ENCODE measurements around the gene PCTP. TPM values are rescaled to one million over a fixed set of nuclear protein-coding genes. Genes with fewer than 3 reads are reported as not detected.

PCTP gene
- total RNA-seq, 1 donor from 2014 or later = 11.6 TPM

GRCh38 chr17:55785181-55785580, 34.3 kb downstream of the PCTP start:
- no peak for DNase-seq (ENCODE audit: low read depth)

DNA sequence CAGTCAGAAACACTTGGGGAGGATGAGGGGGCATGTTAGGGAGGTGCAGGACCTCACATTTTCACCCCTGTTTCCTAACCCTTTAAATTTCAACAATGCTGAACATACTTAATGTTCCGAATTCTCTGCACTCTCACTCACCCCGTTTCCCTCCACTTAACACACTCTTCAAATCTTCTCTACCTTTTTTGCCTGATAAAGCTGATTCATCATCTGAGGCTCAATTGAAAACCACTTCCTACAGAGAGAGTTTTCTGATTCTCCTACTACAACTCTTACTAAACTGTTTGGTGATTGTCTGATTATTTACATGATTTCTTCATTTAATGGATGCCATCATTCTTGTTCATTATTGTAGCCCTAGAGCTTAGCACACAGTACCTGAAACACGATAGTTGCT, 42.4 kb downstream of the PCTP start:
- DNase-seq (ENCODE audit: low read depth) = no peak

DNA sequence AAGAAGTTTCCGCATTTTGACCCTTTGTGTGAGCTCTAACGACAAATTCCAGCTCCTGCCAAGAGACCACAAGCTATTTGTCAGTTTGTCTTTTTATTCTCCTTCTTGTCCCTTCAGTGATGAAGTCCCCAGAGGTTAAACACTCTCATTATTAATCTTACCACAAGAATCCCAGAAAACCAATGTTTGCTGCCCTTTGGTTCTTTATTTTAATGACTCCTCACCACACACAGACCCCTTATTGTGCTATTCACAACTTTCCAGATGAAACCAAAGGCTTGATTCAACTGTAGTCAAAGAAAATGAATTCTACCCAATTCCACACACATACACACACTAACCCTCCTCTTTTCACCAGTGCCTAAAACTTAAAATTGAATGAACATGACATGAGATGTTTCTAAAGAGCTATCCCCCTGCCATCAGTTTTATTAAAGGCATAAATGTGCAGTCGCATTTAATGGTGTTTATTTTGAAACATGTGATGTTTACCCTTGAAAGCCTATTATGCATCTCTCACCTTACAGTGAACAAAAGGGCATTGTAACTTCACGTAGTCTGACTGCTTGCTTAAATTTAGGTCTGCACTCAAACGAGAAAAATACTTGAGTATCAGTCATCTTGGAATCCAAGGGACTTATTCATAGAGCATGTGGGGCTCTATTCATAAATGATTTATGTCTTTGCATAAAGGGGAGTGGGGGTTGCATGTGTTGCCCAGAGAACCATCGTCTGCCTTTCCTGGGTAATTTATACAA, 44.1 kb downstream of the PCTP start:
- no peak for DNase-seq (ENCODE audit: low read depth)

DNA sequence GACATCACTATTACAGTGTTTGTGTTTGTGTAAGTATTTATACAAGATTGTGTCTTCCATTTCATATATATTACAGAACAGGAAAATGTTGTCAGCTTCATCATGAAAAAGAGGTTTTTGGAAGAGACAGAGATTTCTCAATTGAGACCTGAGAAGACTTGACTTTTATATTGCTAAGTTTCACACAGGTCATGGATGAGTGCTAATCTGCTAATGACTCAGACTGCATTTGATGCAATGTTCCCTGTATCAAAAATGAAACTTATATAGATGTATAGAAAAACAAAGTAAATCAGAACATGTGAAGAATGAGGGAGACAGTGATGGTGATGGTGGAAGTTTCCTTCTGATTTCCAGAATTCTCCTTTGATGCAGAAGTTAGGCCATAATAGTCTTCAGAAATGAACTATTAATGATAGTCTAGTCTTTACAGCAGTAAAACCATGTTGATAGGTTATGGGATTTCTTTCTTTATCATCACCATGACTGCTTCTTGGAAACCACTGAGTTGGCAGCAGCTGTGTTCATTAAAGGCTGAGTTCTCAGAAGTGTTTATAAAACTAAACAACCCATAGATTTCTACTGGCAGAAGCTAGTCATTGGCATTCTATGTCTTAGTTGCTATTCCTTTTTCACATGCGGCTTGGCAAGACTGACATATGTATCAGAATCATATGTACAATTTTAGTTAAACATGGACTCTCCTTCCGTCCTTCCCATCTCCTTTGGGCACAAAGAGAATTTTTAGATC, 56.1 kb downstream of the PCTP start:
- no peak for DNase-seq (ENCODE audit: low read depth)

- no peak for DNase-seq (ENCODE audit: low read depth)
Measured at GRCh38 chr17:55811536-55811935, 60.7 kb downstream of the PCTP start.

DNA sequence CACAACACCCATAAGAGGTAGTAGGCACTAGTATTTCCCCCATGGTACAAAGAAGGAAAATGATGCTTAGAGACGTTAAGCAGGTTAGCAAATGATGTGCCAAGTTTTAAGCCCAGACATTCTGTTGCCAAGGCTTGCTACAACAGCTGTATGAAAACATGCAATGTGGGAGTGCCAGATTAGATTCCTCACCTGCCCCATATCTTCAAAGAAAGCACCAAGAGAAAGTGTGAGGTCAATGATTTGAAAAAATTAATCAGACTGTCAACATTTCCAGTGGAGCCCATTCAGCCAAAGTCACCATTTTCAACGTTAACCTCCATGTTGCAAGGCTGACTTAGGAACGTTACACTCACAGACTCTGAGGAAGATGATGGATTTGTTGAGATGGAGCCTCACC, 61.5 kb downstream of the PCTP start:
- no peak for DNase-seq (ENCODE audit: low read depth)

DNA sequence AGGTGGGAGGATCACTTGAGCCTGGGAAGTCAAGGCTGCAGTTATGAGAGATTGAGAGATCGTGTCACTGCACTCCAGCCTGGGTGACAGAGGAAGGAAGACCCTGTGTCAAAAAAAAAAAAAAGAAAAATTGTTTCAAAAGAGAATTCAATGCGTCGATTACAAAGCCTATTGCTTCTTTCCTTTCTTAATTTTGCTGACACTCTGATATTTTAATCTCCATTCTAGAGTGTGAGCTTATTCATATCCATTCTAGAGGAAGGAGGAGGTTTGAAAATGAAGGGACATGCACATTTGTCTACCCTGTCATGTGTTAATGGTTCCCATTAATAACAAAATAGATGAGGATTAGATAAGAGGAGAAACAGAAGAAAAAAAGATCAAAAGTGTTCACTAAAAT, 63.1 kb downstream of the PCTP start:
- no peak for DNase-seq (ENCODE audit: low read depth)

- peak; percentile 86 for DNase-seq (ENCODE audit: low read depth)
Measured at GRCh38 chr17:55814377-55814776, 63.5 kb downstream of the PCTP start.

DNA sequence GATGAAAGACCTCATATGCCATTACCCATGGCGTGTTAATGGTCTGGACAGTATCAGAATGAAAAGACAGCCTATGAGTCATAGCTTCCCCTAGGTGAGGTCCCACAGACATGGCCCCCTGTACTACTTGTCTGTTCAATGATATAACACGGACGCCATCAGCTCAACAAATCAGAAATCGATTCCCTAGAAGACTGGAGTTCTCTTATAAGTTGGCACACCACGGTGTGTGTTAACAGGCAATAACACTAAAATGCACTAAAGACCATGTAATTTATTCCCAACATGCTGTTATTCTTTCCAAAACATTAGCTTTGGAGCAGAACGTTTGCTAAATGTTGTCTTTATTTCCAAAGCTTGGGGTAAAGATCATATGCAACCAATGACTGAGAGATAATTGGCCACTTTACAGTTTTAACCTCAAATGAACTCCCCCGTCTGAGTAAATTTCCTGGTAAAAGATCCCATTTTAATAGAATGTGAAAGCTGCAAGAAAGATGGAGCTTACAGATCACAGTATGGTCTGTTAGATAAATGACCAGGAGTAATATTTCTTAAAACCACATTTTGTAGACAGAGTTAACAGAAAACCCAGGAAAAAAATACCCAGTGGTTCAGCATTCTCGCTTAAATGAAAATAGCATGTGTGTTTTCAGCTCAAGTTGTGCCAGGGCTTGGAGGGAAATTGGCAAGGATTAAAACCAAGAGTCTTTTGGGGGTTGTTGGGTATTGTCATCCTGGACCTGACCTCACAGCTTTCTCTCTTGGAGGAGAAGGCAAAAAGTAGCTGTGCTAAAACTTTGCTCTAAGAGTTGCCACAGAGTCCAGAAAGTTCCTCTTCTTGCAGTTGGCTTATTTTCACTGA, 65.9 kb downstream of the PCTP start:
- DNase-seq (ENCODE audit: low read depth) = no peak

DNA sequence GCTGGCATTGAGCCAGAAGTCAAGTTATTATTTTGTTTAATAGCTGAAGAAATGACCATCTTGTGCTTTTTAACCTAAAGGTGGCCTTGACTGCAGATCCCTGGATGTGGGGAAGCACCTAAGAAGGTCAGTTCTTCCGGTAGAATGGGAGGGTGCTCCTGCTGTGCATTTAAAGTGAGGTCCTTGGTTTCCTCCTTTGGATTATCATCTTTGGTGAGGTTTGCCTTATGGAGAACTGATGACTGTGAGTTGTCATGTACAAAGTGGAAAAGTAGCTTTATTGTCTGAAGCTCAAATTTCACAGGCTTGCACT, 66.5 kb downstream of the PCTP start:
- DNase-seq (ENCODE audit: low read depth) = no peak

DNA sequence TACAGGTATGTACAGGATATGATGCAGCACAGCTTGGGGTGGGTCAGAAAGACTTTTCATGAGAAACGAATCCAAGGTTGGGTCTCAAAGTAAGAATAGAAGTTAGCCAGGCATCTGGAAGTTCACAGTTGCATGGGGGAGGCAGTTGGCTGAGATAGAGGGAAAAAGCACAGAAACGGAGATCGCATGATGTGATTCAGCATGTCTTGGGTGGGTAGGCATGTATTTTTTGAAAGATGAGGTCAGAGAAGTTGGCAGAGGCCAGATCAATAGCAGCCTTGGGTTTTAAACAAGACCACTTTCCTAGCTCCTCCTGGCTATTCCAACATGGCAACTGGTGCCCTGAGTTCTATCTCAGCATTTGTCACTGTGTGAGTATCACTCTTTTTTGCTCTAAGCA, 67.2 kb downstream of the PCTP start:
- no peak for DNase-seq (ENCODE audit: low read depth)

- DNase-seq (ENCODE audit: low read depth) = no peak
Measured at GRCh38 chr17:55818451-55819375, 67.9 kb downstream of the PCTP start.

GRCh38 chr17:55820675-55821074, 69.8 kb downstream of the PCTP start:
- DNase-seq (ENCODE audit: low read depth) = no peak

GRCh38 chr17:55822028-55822427, 71.2 kb downstream of the PCTP start:
- DNase-seq (ENCODE audit: low read depth) = no peak

DNA sequence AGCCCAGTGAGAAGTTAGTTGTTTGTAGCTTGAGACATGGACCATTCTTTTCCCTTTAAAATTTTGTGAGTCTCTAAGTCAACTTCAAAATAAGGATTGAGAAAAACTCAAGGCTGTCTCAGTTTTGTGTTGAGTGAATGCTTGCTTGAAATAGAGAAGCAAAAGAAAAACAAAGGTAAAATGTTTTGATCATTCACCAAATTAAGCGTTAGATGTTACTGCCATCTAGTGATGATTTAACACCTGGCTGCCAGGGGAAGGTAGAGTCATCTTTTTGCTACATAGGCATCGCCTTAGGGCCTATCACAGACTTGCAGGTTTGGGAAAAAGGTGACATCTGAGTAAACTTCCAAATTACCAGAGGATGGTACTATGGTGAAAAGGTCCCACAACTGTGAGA, 74.4 kb downstream of the PCTP start:
- DNase-seq (ENCODE audit: low read depth) = no peak

Other genes starting within 250 kb of the PCTP start
- gene SMIM36, start 239.6 kb upstream of the PCTP start, total RNA-seq = not detected in 2 replicates
- 1.5 and 3.0 TPM in 2 replicates for gene TMEM100, start 28.2 kb upstream of the PCTP start, total RNA-seq

Measured in myocyte (in vitro differentiated cells).